ENCODE results near the gene SEBOX.
"Not testable (repeated sequence)": the region's sequence is repeated elsewhere in the genome, so short reads cannot be mapped to it uniquely, and the experiment has no call there.

Gene SEBOX

DNA sequence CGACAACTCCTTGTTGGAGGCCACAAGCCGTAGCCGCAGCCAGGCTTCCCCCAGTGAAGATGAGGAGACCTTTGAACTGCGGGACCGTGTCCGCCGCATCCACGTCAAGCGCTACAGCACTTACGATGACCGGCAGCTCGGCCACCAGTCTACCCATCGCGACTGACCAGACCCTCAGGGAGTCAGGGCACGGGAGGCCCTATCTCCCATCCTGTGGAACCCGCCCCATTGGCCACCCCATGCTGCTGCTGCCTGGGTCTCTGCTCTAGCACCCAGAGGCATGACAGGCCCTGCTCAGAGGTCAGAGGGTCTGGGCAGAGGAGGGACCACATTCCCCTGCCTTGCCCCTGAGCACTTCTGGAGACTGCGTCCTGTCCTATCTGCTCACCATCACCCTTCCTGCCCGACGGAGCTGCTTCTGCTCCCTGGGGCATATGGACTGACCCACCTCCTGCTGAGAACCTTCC, 20.5 kb downstream of the SEBOX start:
- TF ChIP-seq, protein P1, sequence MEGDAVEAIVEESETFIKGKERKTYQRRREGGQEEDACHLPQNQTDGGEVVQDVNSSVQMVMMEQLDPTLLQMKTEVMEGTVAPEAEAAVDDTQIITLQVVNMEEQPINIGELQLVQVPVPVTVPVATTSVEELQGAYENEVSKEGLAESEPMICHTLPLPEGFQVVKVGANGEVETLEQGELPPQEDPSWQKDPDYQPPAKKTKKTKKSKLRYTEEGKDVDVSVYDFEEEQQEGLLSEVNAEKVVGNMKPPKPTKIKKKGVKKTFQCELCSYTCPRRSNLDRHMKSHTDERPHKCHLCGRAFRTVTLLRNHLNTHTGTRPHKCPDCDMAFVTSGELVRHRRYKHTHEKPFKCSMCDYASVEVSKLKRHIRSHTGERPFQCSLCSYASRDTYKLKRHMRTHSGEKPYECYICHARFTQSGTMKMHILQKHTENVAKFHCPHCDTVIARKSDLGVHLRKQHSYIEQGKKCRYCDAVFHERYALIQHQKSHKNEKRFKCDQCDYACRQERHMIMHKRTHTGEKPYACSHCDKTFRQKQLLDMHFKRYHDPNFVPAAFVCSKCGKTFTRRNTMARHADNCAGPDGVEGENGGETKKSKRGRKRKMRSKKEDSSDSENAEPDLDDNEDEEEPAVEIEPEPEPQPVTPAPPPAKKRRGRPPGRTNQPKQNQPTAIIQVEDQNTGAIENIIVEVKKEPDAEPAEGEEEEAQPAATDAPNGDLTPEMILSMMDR (IDR thresholded peaks at IDR 0.05; ENCODE audit: extremely low read depth, insufficient read depth, missing control alignments), result no peak
- in situ Hi-C loops (cut with MboI; ENCODE audit: low pct_unique_long_range_greater_than_20kb, low sequenced_read_pairs, unreplicated experiment), result no loop called here
- no peak for DNase-seq (ENCODE audit: low spot score)

DNA sequence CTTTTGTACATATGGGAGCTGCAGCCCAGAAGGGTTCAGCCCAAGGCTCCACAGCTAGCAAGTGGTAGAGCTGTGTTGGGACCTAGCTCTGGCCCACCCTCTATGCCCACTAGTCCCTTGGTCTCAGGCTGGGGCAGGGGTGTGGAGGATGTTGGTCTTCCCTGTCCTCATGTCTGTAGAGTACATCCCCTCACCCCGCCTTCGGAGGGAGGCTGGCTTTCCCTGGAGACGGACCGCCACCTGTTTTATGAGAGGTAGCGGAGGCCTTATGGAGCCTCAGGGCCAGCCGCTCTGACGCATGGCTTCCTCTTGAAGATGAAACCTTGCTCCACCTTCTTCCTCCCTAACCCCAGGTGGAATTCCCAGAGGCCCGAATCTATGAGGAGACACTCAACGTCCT, 21.0 kb downstream of the SEBOX start:
- no peak for DNase-seq (ENCODE audit: low spot score)
- TF ChIP-seq, protein P1 (IDR thresholded peaks at IDR 0.05; ENCODE audit: extremely low read depth, insufficient read depth, missing control alignments), result no peak
- in situ Hi-C loops (cut with MboI; ENCODE audit: low pct_unique_long_range_greater_than_20kb, low sequenced_read_pairs, unreplicated experiment), result no loop called here

DNA sequence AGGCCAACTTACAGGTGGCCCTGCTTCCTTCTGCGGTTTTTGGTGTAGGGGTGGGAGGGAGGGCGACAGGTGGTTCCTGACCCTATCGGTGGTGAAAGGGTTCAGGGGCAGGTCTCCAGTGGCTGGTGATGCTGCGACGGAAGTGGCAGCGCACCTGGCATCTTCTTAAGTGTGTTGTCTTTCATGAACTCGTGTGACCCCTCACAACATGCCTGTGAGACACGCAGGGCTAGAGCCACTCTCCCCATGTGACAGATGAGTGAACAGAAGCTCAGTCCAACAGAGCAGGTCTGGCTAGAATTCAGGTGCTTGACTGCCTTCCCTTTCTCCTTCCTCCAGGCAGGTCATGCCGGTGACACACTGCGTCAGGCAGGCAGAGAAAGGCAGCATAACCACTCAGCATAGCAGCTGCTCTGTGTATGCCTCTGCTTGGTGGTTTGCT, 21.5 kb downstream of the SEBOX start:
- TF ChIP-seq, protein P1 (IDR thresholded peaks at IDR 0.05; ENCODE audit: extremely low read depth, insufficient read depth, missing control alignments), result no peak
- in situ Hi-C loops (cut with MboI; ENCODE audit: low pct_unique_long_range_greater_than_20kb, low sequenced_read_pairs, unreplicated experiment), result no loop called here
- no peak for DNase-seq (ENCODE audit: low spot score)

DNA sequence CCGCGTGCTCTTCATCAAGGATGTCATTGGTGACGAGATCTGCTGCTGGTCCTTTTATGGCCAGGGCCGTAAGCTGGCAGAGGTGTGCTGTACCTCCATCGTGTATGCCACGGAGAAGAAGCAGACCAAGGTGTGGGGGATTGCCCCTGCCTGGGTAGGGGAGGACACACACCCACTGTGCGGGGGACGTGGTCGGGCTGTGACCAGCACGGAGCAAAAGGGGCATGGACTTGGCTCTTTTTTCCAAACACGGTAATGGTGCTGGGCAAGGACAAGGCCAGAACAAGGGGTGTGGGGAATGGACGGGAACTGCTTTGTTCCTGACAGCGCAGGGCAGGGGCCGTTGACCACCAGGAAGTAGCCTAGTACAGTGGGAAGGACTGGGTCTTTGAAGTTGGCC, 22.7 kb downstream of the SEBOX start:
- TF ChIP-seq, protein P1 (IDR thresholded peaks at IDR 0.05; ENCODE audit: extremely low read depth, insufficient read depth, missing control alignments), result no peak
- no peak for DNase-seq (ENCODE audit: low spot score)
- in situ Hi-C loops (cut with MboI; ENCODE audit: low pct_unique_long_range_greater_than_20kb, low sequenced_read_pairs, unreplicated experiment), result no loop called here

DNA sequence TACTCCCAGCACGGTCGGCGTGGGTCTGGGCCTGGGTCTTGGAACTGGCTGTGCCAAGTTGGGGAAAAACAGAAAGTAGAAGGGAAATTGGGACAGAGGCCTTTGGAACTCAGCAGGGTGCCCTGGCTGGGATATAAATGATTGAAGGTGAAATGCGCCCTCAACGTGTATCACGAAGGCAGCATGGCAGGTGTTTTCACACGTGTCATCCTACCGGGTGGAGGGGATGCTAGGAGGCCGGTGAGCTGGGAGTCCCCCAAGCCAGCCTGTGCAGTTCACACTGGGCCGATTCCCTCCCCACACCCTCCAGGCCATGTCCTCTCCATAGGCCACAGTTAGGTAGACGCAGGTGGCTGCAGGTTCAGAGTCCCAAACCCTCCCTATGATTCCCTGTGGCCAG, 23.5 kb downstream of the SEBOX start:
- in situ Hi-C loops (cut with MboI; ENCODE audit: low pct_unique_long_range_greater_than_20kb, low sequenced_read_pairs, unreplicated experiment), result no loop called here
- DNase-seq (ENCODE audit: low spot score), result no peak
- TF ChIP-seq, protein P1 (IDR thresholded peaks at IDR 0.05; ENCODE audit: extremely low read depth, insufficient read depth, missing control alignments), result no peak

DNA sequence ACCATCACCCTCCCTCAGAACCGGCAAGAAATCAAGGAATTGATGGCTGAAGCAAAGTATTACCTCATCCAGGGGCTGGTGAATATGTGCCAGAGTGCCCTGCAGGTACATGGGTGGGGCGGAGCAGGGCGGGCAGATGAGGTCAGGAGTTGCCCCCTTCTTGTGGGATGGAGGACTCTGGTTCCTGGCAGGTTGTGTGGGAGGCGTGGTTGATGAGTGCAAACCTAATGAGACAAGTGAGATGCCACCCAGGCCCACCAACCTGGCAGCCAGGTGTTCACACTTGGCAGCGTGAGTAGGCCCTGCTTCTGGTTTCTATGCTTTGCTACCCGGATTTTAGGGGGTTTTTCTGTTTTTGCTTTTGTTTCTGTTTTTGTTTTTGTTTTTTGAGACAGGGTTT, 24.6 kb downstream of the SEBOX start:
- DNase-seq (ENCODE audit: low spot score), result no peak
- TF ChIP-seq, protein P1 (IDR thresholded peaks at IDR 0.05; ENCODE audit: extremely low read depth, insufficient read depth, missing control alignments), result no peak
- in situ Hi-C loops (cut with MboI; ENCODE audit: low pct_unique_long_range_greater_than_20kb, low sequenced_read_pairs, unreplicated experiment), result no loop called here

DNA sequence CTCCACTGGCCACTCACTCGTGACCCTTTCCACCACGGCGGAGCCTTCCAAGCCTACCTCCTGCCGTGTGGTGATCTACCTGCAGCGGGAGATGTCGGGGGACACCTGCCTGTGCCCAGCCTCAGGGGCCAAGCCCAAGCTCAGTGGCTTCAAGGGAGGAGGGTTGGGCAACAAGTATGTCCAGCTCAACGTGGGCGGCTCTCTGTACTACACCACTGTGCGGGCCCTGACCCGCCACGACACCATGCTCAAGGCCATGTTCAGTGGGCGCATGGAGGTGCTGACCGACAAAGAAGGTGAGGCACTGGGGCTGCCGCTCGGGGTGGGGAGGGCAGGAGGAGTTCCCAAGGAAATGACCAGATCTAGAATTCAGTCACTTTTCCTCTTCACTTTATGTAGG, 25.6 kb downstream of the SEBOX start:
- TF ChIP-seq, protein P1 (IDR thresholded peaks at IDR 0.05; ENCODE audit: extremely low read depth, insufficient read depth, missing control alignments), result no peak
- in situ Hi-C loops (cut with MboI; ENCODE audit: low pct_unique_long_range_greater_than_20kb, low sequenced_read_pairs, unreplicated experiment), result no loop called here
- no peak for DNase-seq (ENCODE audit: low spot score)

DNA sequence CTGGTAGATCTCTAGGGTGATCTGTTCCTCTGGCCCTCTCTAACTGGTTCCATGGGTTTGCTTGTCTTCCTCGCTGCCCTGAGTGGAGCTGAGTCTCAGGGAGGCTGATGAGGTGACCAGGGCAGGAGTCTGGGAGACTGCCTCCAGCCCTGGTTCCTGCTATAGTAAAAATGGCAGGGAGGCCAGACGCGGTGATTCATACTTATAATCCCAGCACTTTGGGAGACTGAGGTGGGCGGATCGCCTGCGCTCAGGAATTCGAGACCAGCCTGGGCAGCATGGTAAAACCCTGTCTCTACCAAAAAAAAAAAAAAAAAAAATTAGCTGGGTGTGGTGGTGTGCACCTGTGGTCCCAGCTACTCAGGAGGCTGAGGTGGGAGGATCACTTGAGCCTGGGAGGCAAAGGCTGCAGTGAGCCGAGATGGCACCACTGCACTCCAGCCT, 26.2 kb downstream of the SEBOX start:
- in situ Hi-C loops (cut with MboI; ENCODE audit: low pct_unique_long_range_greater_than_20kb, low sequenced_read_pairs, unreplicated experiment); DNase-seq (ENCODE audit: low spot score): not testable (repeated sequence)
